Gastrocnemius medialis (tissue), 4 donors: ENCODE results near the gene MTCL3.

Source experiments
- POLR2A ChIP-seq, 2 donors: fragments of 450-650 bp; IDR thresholded peaks; one replicate each; pipeline ENCODE4 v1.6.1; 2017; ENCODE audit warnings: antibody characterized with exemption in 2 of 2, mild to moderate bottlenecking in 2 of 2, moderate library complexity in 2 of 2
- TF ChIP-seq, protein P1 (sequence below), 5 experiments: fragments of 450-650 bp in 3 of 5; fragments of 200-600 bp in 2 of 5; sonication (generic) in 2 of 5; IDR thresholded peaks in 4 of 5; conservative IDR thresholded peaks in 1 of 5; 1 replicate in 4 of 5; 2 replicates in 1 of 5; pipeline ENCODE4 v1.5.1; 2016 to 2019; ENCODE audit warnings: antibody characterized with exemption in 5 of 5, mild to moderate bottlenecking in 3 of 5, moderate library complexity in 3 of 5

DNA sequence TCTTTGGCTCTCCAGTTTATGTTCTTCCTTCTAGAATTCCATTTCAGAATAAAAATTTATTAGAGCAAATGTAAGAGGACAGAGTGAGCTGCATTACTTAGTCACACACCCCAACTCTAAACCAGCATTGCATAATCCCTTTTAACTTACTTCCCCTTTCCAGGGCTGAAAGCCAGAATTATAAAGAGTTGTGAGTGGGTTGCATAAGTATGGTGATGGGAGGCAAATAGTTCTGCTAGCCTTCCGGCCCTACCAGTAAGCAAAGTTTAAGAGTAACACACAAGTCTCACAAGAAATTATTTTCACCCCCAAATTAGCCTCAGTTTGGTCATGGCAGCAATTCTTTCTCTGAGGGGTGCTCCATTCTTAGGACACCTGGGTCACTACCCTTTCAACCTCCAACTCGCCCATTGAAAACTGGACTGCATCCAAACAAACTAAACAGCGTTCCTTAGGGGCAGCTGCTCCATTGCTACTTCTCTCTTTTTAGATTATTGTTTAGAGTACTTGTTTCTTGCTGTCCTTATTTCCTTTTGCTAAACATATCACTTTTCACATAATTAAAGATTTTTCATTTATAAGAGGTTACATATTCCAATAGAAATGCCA is 61.6 kb downstream of the MTCL3 start:
- TF ChIP-seq, protein P1, sequence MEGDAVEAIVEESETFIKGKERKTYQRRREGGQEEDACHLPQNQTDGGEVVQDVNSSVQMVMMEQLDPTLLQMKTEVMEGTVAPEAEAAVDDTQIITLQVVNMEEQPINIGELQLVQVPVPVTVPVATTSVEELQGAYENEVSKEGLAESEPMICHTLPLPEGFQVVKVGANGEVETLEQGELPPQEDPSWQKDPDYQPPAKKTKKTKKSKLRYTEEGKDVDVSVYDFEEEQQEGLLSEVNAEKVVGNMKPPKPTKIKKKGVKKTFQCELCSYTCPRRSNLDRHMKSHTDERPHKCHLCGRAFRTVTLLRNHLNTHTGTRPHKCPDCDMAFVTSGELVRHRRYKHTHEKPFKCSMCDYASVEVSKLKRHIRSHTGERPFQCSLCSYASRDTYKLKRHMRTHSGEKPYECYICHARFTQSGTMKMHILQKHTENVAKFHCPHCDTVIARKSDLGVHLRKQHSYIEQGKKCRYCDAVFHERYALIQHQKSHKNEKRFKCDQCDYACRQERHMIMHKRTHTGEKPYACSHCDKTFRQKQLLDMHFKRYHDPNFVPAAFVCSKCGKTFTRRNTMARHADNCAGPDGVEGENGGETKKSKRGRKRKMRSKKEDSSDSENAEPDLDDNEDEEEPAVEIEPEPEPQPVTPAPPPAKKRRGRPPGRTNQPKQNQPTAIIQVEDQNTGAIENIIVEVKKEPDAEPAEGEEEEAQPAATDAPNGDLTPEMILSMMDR (IDR thresholded peaks at IDR 0.05 in 4 of 5, conservative IDR thresholded peaks at IDR 0.05 in 1 of 5) = no peak
- peak in 1 of 2 donors; percentile 34 for TF ChIP-seq POLR2A (IDR thresholded peaks at IDR 0.05)
